Skeletal muscle tissue (tissue), 4 donors: ENCODE measurements around the gene SENP6. TPM values are rescaled to one million over a fixed set of nuclear protein-coding genes. Genes with fewer than 3 reads are reported as not detected.
"Not testable (repeated sequence)": the region's sequence is repeated elsewhere in the genome, so short reads cannot be mapped to it uniquely, and the experiment has no call there.

Source experiments
- H3K27ac ChIP-seq: one replicate; pipeline ENCODE4 v1.7.0; 2013; ENCODE audit warnings: mild to moderate bottlenecking, low read depth, low read length, inconsistent platforms
- H3K27me3 ChIP-seq, 3 donors: one replicate each; pipeline ENCODE4 v1.7.0; 2013; ENCODE audit warnings: low read length in 3 of 3; ENCODE audit not compliant: control insufficient read depth in 3 of 3, insufficient read depth in 3 of 3
- H3K36me3 ChIP-seq, 3 donors: one replicate each; pipeline ENCODE4 v1.7.0; 2013; ENCODE audit warnings: low read length in 3 of 3; ENCODE audit not compliant: control insufficient read depth in 3 of 3, insufficient read depth in 3 of 3
- H3K4me1 ChIP-seq, 3 donors: one replicate each; pipeline ENCODE4 v1.7.0; 2013; ENCODE audit warnings: low read length in 3 of 3, mild to moderate bottlenecking in 3 of 3; ENCODE audit not compliant: control insufficient read depth in 3 of 3, insufficient read depth in 3 of 3
- H3K4me3 ChIP-seq, 3 donors: one replicate each; pipeline ENCODE4 v1.7.0; 2013; ENCODE audit warnings: low read length in 3 of 3
- H3K9ac ChIP-seq, 3 donors: one replicate each; pipeline ENCODE4 v1.7.0; 2013; ENCODE audit warnings: low read length in 3 of 3, mild to moderate bottlenecking in 3 of 3, moderate library complexity in 2 of 3, low read depth in 1 of 3
- H3K9me3 ChIP-seq, 3 donors: one replicate each; pipeline ENCODE4 v1.7.0; 2013; ENCODE audit warnings: low read length in 3 of 3; ENCODE audit not compliant: control insufficient read depth in 3 of 3
- total RNA-seq: library from RNA; depleted of rRNA; stranded (reverse); fragments of >200 nt; gene quantifications from one replicate; pipeline ENCODE4 v1.2.3, GENCODE V29; 2014
- donor health status: Osteomylitis.

SENP6 gene
- total RNA-seq, 1 donor from 2014 or later, result 91.3 TPM

- Histone ChIP-seq H3K36me3 (peaks cover 2 to 21% (median 19%) of the 10 kb centered on the region in 3 donors), H3K9ac (no peak overlapping the region), H3K4me1 (no peaks in the 10 kb centered on the region), H3K27me3 (no peaks in the 10 kb centered on the region), H3K4me3 (no peak overlapping the region), H3K27ac (no peak overlapping the region), H3K9me3 (no peaks in the 10 kb centered on the region)
These were observed 41.5 kb downstream of the SENP6 start for GRCh38 chr6:75643173-75643572.

GRCh38 chr6:75656479-75656878 lies 54.8 kb downstream of the SENP6 start:
- no peaks in the 10 kb centered on the region for H3K9me3 ChIP-seq
- H3K27ac ChIP-seq, result no peak overlapping the region
- H3K4me3 ChIP-seq, result no peak overlapping the region
- H3K9ac ChIP-seq, result no peak overlapping the region
- peaks cover 15 to 33% (median 28%) of the 10 kb centered on the region in 3 donors for H3K36me3 ChIP-seq
- no peaks in the 10 kb centered on the region for H3K4me1 ChIP-seq
- no peaks in the 10 kb centered on the region for H3K27me3 ChIP-seq

GRCh38 chr6:75657327-75657726 lies 55.6 kb downstream of the SENP6 start:
- no peak overlapping the region for H3K4me3 ChIP-seq
- peaks cover 16 to 29% (median 27%) of the 10 kb centered on the region in 3 donors for H3K36me3 ChIP-seq
- H3K4me1 ChIP-seq, result no peaks in the 10 kb centered on the region
- H3K27ac ChIP-seq, result no peak overlapping the region
- no peaks in the 10 kb centered on the region for H3K27me3 ChIP-seq
- no peaks in the 10 kb centered on the region for H3K9me3 ChIP-seq
- no peak overlapping the region for H3K9ac ChIP-seq

- Histone ChIP-seq H3K36me3 (peaks cover 9 to 30% (median 26%) of the 10 kb centered on the region in 3 donors), H3K4me1 (no peaks in the 10 kb centered on the region), H3K27ac (no peak overlapping the region), H3K9me3 (no peaks in the 10 kb centered on the region), H3K4me3 (no peak overlapping the region), H3K27me3 (no peaks in the 10 kb centered on the region), H3K9ac (no peak overlapping the region)
These were observed 64.9 kb downstream of the SENP6 start for GRCh38 chr6:75666592-75666991.

- Histone ChIP-seq H3K36me3 (peaks cover 7 to 26% (median 15%) of the 10 kb centered on the region in 3 donors), H3K27ac (no peak overlapping the region), H3K4me1 (no peaks in the 10 kb centered on the region), H3K9me3 (no peaks in the 10 kb centered on the region), H3K4me3 (no peak overlapping the region), H3K9ac (no peak overlapping the region), H3K27me3 (no peaks in the 10 kb centered on the region)
These were observed 72.2 kb downstream of the SENP6 start for GRCh38 chr6:75673884-75674283.

- no peak overlapping the region for H3K27ac ChIP-seq
- peaks cover 23 to 42% (median 37%) of the 10 kb centered on the region in 3 donors for H3K36me3 ChIP-seq
- no peak overlapping the region for H3K9ac ChIP-seq
- H3K4me1 ChIP-seq, result no peaks in the 10 kb centered on the region
- no peak overlapping the region for H3K4me3 ChIP-seq
- H3K9me3 ChIP-seq, result no peaks in the 10 kb centered on the region
- no peaks in the 10 kb centered on the region for H3K27me3 ChIP-seq
These were observed 74.7 kb downstream of the SENP6 start for GRCh38 chr6:75676377-75676776.

GRCh38 chr6:75682548-75682947 lies 80.9 kb downstream of the SENP6 start:
- H3K4me3 ChIP-seq, result not testable (repeated sequence)
- peaks cover 26 to 43% (median 40%) of the 10 kb centered on the region in 3 donors for H3K36me3 ChIP-seq

GRCh38 chr6:75683005-75683404 lies 81.3 kb downstream of the SENP6 start:
- H3K4me1 ChIP-seq, H3K9me3 ChIP-seq, H3K27ac ChIP-seq, H3K4me3 ChIP-seq, H3K27me3 ChIP-seq, H3K9ac ChIP-seq: not testable (repeated sequence)
- peaks cover 28 to 40% (median 36%) of the 10 kb centered on the region in 3 donors for H3K36me3 ChIP-seq

More at GRCh38 chr6:75682548-75682947, 80.9 kb downstream of the SENP6 start:
- H3K4me1 ChIP-seq, H3K9me3 ChIP-seq, H3K9ac ChIP-seq, H3K27ac ChIP-seq, H3K27me3 ChIP-seq: not testable (repeated sequence)

GRCh38 chr6:75687535-75687934 lies 85.9 kb downstream of the SENP6 start:
- H3K9ac ChIP-seq, H3K27ac ChIP-seq, H3K4me1 ChIP-seq, H3K27me3 ChIP-seq, H3K9me3 ChIP-seq, H3K4me3 ChIP-seq: not testable (repeated sequence)
- H3K36me3 ChIP-seq, result peaks cover 6 to 20% (median 9%) of the 10 kb centered on the region in 3 donors

- H3K4me3 ChIP-seq, H3K9ac ChIP-seq, H3K27me3 ChIP-seq, H3K4me1 ChIP-seq, H3K27ac ChIP-seq, H3K9me3 ChIP-seq: not testable (repeated sequence)
- H3K36me3 ChIP-seq, result peaks cover 7 to 20% (median 13%) of the 10 kb centered on the region in 3 donors
These were observed 86.3 kb downstream of the SENP6 start for GRCh38 chr6:75687937-75688336.

GRCh38 chr6:75689576-75689975 lies 87.9 kb downstream of the SENP6 start:
- H3K27ac ChIP-seq, result no peak overlapping the region
- H3K9ac ChIP-seq, result no peak overlapping the region
- no peaks in the 10 kb centered on the region for H3K4me1 ChIP-seq
- H3K9me3 ChIP-seq, result no peaks in the 10 kb centered on the region
- H3K27me3 ChIP-seq, result no peaks in the 10 kb centered on the region
- no peak overlapping the region for H3K4me3 ChIP-seq
- peaks cover 9 to 25% (median 18%) of the 10 kb centered on the region in 3 donors for H3K36me3 ChIP-seq
